ENCODE results near the gene NFE2L2. TPM values are rescaled to one million over a fixed set of nuclear protein-coding genes. Genes with fewer than 3 reads are reported as not detected.

NFE2L2 gene
- total and polyA plus RNA-seq, 2 experiments from 2014 or later = 35.0 to 39.1 TPM

- no peak for TF ChIP-seq ZNF462 (CRISPR knock-in tag; IDR thresholded peaks at IDR 0.05)
- TF ChIP-seq POLR2AphosphoS5 (IDR thresholded peaks at IDR 0.05; ENCODE audit: low read depth) = no peak
These were observed 47.2 kb downstream of the NFE2L2 start (continued) for GRCh38 chr2:177217247-177217843.

GRCh38 chr2:177212891-177213856 is 51.4 kb downstream of the NFE2L2 start:
- DNase-seq (ENCODE audit: low spot score) = peak; percentile 92
- Histone ChIP-seq H3K79me2 (replicated peaks; ENCODE audit: insufficient read depth) (peaks cover 57% of the 10 kb centered on the region), H3K4me1 (ENCODE audit: insufficient read depth) (peaks cover 30% of the 10 kb centered on the region), H4K20me1 (replicated peaks; ENCODE audit: insufficient read depth) (peaks cover 21% of the 10 kb centered on the region), H2AFZ (no peak overlapping the region), H3K4me2 (peak overlapping the region; percentile 81), H3K4me3 (peak overlapping the region; percentile 72), H3F3A (replicated peaks; ENCODE audit: low read depth) (peaks cover 7% of the 10 kb centered on the region; the same call in 1 of the 2 replicates), H3K9me2 (ENCODE audit: insufficient read depth) (no peaks in the 10 kb centered on the region), H3K36me3 (ENCODE audit: insufficient read depth) (peaks cover 25% of the 10 kb centered on the region), H3K27ac (ENCODE audit: low read depth) (peak overlapping the region; percentile 95), H3K27me3 (ENCODE audit: insufficient read depth) (no peaks in the 10 kb centered on the region)
- Mint-ChIP-seq H3K4me3 (peak overlapping the region; percentile 97), H3K9me3 (peaks cover 6% of the 10 kb centered on the region; the same call in 1 of the 3 replicates), H3K36me3 (ENCODE audit: low read depth) (peaks cover 54% of the 10 kb centered on the region), H3K27me3 (ENCODE audit: insufficient read depth, low read depth, poor library complexity) (peaks cover 25% of the 10 kb centered on the region), H3K27ac (peak overlapping the region; percentile 99), H3K4me1 (peaks cover 43% of the 10 kb centered on the region)
- TF ChIP-seq POLR2AphosphoS5 (IDR thresholded peaks at IDR 0.05; ENCODE audit: low read depth) (peak; percentile 63), CTCF (conservative IDR thresholded peaks at IDR 0.05; ENCODE audit: low read depth in 2 of 2) (no peak)
- ATAC-seq = peak; percentile 73

Measured in GM23338 (cell line).